NCI-H2029 treated with DMSO at 0.1 percent for 48 hours (cell line): ENCODE measurements around the gene IFT22.
"Not testable (repeated sequence)": the region's sequence is repeated elsewhere in the genome, so short reads cannot be mapped to it uniquely, and the experiment has no call there.

Experiments
- DNase-seq: peaks from one replicate; lab custom pipeline; 2025; lab: John Stamatoyannopoulos, UW

The IFT22 gene

DNA sequence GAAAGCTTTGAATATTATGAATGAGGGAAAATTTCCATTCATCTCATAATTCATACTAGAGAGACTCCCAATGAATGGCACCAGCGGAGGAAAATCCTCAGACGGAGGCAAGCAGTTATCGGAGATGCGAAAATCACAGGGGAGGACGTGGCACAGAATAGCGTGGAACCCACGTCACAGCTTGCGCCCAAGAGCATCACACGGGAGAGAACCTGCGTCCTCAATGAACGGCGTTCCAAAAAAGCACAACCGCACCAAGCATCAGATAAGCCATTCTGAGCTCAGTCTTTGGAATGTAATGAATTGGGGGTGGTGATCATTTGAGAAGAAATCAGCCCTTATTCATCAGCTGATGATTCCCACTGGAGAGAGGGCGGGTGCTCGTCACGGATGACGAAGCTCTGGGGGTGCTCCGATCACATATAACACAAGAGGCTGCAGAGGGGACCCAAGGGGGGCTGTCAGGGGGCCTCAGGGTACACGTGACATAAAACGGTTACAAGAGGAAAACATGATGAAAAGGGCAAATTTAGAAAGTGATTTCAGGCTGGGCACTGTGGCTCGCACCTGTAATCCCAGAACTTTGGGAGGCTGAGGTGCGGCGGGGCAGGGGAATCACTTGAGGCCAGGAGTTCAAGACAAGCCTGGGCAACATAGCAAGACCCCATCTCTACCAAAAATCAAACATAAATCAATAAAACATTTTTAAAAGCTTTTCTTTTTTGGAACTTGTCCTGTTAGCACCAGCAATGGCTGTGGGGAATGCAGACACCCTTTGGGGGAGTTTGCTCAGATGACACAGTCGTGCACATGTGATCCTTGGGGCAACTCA, 42.9 kb downstream of the IFT22 start:
- no peak for DNase-seq

DNA sequence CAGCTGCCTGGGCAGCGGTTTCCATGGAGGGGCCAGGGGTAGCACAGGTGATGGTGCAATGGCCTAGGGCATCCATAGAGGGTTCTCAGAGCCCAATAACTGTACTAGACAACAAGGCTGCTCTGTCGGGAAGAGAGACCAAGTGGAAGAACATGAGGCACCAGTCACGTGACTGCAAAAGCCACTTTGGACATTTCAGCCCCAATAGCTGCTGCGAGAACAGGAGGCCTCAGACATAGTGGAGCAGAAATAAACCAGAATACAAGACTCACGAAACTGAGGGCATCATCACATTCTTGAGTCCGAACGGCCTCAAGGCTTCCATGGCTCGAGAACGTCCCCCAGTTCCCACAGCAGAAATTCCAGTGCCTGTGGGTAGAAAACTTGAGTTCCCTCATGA, 44.5 kb downstream of the IFT22 start:
- no peak for DNase-seq

DNA sequence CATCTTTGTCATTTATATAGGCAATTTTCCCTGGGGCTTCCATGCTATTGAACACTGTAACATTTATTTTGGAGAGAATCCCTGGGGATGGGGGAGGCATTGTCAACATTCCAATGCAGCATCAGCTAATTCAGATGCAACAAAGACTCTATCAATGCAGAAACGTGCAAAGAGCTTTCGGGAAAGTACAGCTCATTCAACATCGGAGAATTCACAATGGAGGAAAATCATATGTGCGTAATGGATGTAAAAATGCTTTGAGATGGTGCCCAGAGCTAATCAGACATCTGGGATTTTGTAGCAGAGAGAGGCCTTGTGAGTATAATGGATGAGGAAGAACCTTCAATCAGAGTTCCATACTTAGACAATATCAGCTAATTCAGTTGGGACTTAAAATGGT, 48.4 kb downstream of the IFT22 start:
- no peak for DNase-seq

DNA sequence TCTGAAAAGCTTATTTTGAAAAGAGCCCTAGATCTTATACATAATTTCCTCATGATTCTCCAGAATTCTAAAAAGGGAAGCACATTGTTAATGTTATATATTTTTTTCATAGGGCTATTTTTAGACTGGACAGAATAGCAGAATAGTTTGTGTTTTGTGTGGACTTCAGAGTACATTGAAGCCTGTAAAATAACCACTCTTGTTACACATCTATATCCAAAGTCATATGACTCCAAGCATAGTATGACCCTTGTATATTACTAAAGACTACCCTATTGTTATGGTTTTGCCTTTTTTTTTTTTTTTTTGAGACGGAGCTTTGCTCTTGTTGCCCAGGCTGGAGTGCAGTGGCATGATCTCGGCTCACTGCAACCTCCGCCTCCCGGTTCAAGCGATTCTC, 50.6 kb downstream of the IFT22 start:
- DNase-seq: no peak

DNA sequence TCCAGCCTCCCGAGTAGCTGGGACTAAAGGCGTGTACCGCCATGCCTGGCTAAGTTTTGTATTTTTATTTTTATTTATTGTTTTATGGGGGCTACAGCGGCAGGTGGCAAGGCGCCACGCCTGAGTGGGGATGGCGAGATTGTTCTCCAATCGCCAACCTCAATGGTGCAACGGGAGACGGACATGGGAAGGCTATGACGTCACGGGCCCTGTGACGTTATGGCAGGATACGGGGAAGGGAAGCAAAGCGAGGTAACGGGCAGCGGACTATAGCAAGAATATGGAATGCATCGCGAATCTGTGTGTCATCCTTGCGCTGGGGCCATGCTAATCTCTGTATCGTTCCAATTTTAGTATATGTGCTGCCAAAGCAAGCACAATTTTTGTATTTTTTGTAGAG, 51.9 kb downstream of the IFT22 start:
- no peak for DNase-seq

DNA sequence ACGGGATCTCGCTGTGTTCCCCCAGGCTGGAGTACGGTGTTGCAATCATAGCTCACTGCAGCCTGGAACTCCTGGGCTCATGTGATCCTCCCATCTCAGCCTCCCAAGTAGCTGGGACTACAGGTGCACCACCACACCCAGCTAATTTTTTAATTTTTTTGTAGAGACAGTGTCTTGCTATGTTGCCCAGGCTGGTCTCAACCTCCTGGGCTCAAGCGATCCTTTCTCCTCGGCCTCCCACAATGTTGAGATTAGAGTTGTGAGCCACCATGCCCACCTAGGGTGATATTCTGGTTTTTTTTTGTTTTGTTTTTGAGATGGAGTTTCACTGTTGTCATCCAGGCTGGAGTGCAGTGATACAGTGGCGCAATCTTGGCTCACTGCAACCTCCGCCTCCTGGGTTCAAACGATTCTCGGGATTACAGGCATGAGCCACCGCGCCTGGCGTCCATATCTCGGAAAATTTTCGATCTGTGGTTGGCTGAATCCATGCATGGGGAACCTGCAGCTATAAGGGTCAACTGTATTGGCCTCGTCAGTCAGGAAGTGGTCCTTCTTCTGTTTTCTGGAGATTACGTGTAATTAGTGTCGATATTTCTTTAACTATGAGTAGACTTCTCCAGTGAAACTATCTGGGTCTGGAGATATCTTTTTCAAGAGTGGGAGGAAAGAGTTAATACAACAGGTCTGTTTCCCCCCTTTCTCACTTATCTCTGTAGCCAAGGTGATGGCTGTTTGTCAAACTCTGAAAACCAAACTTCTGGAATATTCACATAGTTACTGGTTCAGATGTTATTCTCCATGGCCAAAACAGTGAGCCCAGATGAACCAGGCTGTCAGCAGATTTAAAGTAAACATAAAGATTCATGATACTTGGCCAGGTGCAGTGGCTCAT, 55.7 kb downstream of the IFT22 start:
- no peak for DNase-seq

DNA sequence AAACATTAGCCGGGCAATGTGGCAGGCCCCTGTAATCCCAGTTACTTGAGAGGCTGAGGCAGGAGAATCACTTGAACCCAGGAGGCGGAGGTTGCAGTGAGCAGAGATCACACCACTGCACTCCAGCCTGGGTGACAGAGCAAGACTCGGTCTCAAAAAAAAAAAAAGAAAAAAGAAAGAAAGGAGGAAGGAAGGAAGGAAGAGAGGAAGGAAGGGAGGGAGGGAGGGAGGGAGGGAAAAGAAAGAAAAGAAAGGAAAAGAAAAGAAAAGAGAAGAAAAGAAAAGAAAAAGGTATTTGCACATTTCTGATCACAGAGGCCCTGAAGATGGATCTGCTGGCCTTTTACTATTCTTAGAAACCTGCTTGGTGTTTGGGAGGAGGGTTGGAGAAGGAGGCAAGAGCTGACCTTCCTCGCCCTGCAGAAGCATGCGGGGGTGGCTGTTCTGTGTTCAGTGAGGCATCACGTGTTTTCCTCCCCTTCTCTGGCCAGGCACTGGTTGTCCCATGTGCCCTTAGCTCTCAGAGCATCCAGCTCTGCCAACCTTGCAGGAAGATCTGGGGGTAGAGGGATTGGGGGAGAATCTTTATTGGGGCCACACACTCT, 57.4 kb downstream of the IFT22 start:
- DNase-seq: not testable (repeated sequence)
